ENCODE results near the gene MALAT1. TPM values are rescaled to one million over a fixed set of nuclear protein-coding genes. Genes with fewer than 3 reads are reported as not detected.

MALAT1 gene
- over 10,000 TPM; 16,732 to 21,734 (median 18,618) TPM for total RNA-seq

- TF ChIP-seq, protein P1, sequence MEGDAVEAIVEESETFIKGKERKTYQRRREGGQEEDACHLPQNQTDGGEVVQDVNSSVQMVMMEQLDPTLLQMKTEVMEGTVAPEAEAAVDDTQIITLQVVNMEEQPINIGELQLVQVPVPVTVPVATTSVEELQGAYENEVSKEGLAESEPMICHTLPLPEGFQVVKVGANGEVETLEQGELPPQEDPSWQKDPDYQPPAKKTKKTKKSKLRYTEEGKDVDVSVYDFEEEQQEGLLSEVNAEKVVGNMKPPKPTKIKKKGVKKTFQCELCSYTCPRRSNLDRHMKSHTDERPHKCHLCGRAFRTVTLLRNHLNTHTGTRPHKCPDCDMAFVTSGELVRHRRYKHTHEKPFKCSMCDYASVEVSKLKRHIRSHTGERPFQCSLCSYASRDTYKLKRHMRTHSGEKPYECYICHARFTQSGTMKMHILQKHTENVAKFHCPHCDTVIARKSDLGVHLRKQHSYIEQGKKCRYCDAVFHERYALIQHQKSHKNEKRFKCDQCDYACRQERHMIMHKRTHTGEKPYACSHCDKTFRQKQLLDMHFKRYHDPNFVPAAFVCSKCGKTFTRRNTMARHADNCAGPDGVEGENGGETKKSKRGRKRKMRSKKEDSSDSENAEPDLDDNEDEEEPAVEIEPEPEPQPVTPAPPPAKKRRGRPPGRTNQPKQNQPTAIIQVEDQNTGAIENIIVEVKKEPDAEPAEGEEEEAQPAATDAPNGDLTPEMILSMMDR (IDR thresholded peaks at IDR 0.05; ENCODE audit: low read depth), result no peak
Measured at GRCh38 chr11:65498977-65499712, at the start of gene MALAT1. Gene MALAT1, plus strand, starts transcription at chr11:65499045.

DNA sequence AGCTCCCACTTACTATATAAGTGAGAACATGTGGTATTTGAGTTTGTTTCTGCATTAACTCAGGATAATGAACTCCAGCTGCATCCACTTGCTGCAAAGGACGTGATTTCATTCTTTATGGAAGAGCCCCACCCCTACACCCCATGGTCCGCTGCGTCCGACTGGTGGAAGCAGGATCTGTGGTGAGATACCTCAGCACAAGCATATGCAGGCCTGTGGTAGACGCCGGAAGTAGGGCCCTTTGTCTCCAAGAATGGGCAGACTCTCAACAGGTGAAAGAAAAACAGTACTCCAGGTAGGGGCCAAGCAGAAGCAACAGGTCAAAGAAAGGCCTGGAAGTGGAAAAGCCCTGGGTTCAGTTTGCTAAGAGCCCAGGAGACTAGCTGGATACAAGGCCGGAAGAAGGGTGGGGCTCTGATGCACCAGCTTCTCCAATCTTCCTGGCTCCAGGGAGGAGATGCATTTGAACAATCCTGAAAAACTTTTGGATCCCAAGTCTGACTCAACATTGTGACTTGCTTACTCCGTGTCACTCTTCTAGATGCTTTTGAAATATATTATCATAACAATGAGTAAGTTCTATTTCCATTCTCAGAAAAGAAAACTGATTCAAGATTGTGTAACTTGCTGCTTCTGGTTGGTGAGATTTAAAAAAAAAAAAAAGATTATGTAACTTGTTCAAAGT is 45.9 kb upstream of the MALAT1 start:
- TF ChIP-seq, protein P1 (IDR thresholded peaks at IDR 0.05; ENCODE audit: low read depth), result no peak

DNA sequence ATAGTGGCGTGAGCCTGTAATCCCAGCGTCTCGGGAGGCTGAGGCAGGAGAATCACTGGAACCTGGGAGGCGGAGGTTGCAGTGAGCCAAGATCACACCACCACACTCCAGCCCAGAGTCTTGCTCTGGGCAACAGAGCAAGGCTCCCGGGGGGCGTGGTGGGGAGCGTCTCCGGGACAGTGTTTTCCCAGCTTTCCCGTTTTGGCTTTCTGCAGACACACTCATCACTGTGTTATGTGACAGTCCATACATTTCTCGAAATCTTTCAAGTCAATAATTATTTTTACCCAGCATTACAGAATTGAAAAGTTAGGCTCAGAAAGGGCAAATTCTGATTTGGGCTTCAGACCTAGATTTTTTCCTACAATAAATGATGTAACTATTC is 44.5 kb upstream of the MALAT1 start:
- TF ChIP-seq, protein P1 (IDR thresholded peaks at IDR 0.05; ENCODE audit: low read depth), result no peak

DNA sequence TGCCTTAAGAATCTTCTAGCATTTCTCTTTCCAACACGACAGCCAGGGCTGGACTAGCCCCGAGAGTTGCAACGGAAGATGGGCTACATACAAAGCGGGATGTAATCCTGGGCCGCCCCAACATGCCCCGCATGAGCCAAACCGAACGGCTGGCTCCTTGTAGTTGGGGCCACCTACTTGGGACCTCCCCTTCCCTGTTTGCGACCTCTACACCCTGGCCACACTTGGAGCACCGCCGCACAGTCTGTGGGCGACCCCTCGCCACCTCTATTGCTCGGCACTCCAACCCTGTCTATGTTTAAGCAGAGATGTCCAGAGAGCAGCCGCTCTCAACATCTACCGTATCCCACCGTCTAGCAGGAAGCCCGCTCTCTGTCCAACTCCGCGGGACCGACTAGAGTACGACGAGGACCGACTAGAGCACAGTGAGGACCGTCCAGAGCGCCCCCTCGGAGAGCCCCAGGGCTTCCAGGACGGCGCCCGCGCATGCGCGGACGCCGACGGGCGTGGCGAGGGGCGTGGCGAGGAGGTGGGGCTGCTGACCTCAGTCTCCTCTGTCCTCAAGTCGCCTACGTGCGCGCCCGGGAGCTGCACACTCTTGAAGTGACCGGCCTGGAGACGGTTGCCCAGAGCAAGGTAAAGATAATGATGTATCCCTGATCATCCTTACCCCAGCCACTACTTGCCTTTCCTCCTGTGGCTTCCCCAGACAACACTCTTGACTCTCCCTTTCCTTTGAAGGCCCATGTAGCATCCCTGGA is 44.0 kb upstream of the MALAT1 start:
- TF ChIP-seq, protein P1 (IDR thresholded peaks at IDR 0.05; ENCODE audit: low read depth), result no peak

GRCh38 chr11:65456418-65456817 is 42.4 kb upstream of the MALAT1 start:
- TF ChIP-seq, protein P1 (IDR thresholded peaks at IDR 0.05; ENCODE audit: low read depth), result no peak

- TF ChIP-seq, protein P1 (IDR thresholded peaks at IDR 0.05; ENCODE audit: low read depth), result no peak
Measured at GRCh38 chr11:65459552-65459951, 39.3 kb upstream of the MALAT1 start.

GRCh38 chr11:65468874-65469333 is 29.9 kb upstream of the MALAT1 start:
- TF ChIP-seq, protein P1 (IDR thresholded peaks at IDR 0.05; ENCODE audit: low read depth), result no peak

Measured in subcutaneous adipose tissue (tissue), 4 donors.